NCI-H128 (cell line): ENCODE measurements around the gene NME2.
"Not testable (repeated sequence)": the region's sequence is repeated elsewhere in the genome, so short reads cannot be mapped to it uniquely, and the experiment has no call there.

Experiments
- DNase-seq: peaks from one replicate; lab custom pipeline; 2025; ENCODE audit not compliant: unreplicated experiment; lab: John Stamatoyannopoulos, UW

Gene NME2

GRCh38 chr17:51166198-51166986 is at the start of gene NME2:
NME2 (plus strand) TSS chr17:51166411; CDS start chr17:51166831, 420 bp downstream.
- DNase-seq = no peak

- DNase-seq = no peak
These were observed 47.6 kb upstream of the NME2 start for GRCh38 chr17:51118330-51119195.

- DNase-seq = no peak
These were observed 46.5 kb upstream of the NME2 start for GRCh38 chr17:51119415-51120356.

- DNase-seq = no peak
These were observed 45.9 kb upstream of the NME2 start for GRCh38 chr17:51120357-51120738.

GRCh38 chr17:51120739-51121619 is 45.2 kb upstream of the NME2 start, which contains the start of gene SPAG9:
SPAG9 (minus strand) TSS chr17:51120868; CDS start chr17:51120656, 212 bp downstream.
- peak; percentile 83 for DNase-seq

GRCh38 chr17:51121620-51122472 is 44.4 kb upstream of the NME2 start:
- DNase-seq = no peak

GRCh38 chr17:51122473-51123115 is 43.6 kb upstream of the NME2 start:
- not testable (repeated sequence) for DNase-seq

GRCh38 chr17:51124640-51125503 is 41.3 kb upstream of the NME2 start:
- DNase-seq = no peak

- no peak for DNase-seq
These were observed 38.1 kb upstream of the NME2 start for GRCh38 chr17:51128076-51128475.

- no peak for DNase-seq
These were observed 33.3 kb upstream of the NME2 start for GRCh38 chr17:51132964-51133319.

GRCh38 chr17:51133365-51133764 is 32.8 kb upstream of the NME2 start:
- DNase-seq = no peak

- no peak for DNase-seq
These were observed 30.3 kb upstream of the NME2 start for GRCh38 chr17:51135956-51136355.

- no peak for DNase-seq
These were observed 23.6 kb upstream of the NME2 start for GRCh38 chr17:51142597-51142996.

- no peak for DNase-seq
These were observed 21.8 kb upstream of the NME2 start for GRCh38 chr17:51144266-51145022.

- DNase-seq = no peak
These were observed 18.6 kb upstream of the NME2 start for GRCh38 chr17:51147650-51148049.

- DNase-seq = no peak
These were observed 17.0 kb upstream of the NME2 start for GRCh38 chr17:51149163-51149562.

GRCh38 chr17:51150932-51151331 is 15.3 kb upstream of the NME2 start:
- no peak for DNase-seq
